HG03175 (cell line): Measurements from ENCODE around the gene CADM3.

ENCODE experiments used
- ATAC-seq: cut with Tn5 transposase; IDR thresholded peaks from one replicate; pipeline ENCODE4 v1.9.1; 2021; ENCODE audit warnings: mild to moderate bottlenecking, moderate library complexity; ENCODE audit not compliant: unreplicated experiment

CADM3 gene, protein sequence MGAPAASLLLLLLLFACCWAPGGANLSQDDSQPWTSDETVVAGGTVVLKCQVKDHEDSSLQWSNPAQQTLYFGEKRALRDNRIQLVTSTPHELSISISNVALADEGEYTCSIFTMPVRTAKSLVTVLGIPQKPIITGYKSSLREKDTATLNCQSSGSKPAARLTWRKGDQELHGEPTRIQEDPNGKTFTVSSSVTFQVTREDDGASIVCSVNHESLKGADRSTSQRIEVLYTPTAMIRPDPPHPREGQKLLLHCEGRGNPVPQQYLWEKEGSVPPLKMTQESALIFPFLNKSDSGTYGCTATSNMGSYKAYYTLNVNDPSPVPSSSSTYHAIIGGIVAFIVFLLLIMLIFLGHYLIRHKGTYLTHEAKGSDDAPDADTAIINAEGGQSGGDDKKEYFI

DNA sequence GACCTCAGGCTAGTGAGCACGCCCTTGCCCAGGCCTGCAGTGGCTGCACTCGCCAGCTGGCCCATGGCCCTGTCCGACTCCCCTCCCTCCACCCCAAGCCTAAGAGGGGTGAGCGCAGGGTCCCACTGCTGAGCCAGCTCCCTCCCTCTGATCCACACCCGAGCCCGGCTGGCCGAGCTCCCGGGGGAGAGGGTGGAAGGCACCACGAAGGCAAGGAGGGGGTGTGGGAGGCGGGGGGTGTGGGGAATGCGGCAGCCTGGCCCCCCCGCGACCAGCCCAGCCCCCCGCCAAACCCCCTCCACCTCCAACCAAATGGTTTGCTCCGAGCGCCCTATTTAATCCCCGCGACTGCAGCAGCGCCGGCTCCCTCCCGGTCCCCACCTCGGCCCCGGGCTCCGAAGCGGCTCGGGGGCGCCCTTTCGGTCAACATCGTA lies at the start of gene CADM3:
TSS of gene CADM3 (plus strand) at position 362 of the 434 bp plus-strand sequence. CDS start 151 bp downstream, outside the sequence.
- no peak for ATAC-seq

DNA sequence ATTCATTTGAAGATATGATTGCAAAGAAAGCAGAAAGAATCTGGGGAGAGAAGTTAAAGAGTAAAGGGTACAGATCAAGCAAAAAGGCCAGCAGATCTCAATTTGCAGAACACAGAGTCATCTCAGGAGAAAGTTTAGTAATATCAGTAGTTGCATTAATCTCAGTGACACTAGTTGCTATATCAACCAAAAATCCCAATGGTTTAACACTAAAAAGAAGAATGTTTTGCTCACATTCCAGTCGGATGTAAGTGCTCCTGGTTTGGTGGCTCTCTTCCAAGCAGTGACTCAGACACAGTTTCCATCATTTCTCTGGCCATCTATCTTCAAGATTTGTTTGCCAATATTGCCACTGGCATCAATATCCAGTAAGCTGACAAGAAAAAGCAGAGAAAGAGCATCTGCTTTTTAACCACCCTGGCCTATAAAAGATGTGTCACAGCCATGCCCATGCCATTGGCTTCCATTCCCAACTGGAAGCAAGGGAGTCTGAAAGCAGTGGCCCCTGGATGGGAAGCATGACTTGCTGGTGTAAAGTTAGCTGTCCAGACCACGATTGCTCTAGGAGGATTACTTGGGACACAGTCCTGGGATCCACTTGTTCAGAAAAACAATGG lies 49.3 kb upstream of the CADM3 start:
- ATAC-seq: peak; percentile 77

DNA sequence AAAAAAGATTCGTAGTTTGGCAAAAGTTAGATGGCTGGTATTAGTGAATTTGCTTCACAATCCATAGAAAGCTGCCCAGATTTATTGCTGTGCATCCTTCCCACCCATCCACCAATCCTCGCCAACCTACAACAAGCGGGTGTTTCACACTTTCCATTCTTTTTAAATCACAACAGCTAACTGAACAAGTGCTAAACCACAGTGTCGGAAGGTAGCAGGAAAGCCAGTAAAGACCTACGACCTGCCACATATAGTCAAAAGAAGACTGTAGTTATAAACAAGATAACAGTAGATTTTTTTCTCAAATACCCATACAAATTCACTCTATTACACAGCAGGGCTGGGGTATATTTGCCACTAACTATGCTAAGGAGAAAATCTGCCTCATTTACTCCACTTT lies 47.8 kb upstream of the CADM3 start:
- ATAC-seq: no peak

DNA sequence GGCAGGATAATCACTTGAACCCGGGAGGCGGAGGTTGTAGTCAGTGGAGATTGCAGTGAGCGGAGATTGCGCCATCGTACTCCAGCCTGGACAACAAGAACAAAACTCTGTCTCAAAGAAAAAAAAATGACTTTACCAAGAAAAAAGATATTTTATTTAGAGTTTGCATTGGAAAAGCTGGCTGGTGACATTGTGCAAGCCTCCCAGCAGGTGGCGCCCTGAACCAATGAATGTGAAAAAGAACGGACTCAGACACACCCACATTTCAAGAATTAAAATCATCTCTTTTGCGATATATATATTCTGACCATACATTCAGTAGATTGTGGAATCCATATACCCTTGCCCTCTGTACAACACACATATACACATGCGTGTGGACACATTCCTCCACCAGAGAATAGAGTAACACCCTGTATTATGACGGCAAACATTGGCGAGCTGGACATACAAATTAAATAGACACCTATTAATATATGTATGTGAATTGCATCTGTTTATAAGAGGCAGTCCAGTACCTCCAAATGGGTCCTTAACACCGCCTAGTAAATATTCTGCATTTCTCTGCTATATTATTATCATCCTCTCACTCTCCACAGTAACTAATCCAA lies 39.0 kb upstream of the CADM3 start:
- no peak for ATAC-seq

DNA sequence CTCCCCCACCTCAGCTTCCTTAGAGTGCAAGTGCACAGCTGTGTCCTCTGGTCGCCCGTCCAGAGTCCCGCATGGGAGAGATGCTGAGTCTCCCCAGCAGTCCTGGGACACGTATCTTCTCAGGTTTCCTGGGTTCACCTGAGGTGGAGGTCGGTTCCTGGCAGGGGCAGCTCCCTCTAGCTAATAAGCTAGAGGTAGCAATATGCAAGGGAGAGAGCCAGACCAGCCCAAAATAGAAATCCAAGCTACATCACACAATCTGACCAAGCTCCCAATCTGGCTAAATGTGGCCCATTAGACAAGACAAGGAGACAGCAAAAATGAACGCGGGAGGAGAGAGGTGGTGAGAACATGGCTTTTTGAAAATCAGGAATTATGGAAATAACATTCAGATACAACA lies 30.9 kb upstream of the CADM3 start:
- ATAC-seq: no peak

DNA sequence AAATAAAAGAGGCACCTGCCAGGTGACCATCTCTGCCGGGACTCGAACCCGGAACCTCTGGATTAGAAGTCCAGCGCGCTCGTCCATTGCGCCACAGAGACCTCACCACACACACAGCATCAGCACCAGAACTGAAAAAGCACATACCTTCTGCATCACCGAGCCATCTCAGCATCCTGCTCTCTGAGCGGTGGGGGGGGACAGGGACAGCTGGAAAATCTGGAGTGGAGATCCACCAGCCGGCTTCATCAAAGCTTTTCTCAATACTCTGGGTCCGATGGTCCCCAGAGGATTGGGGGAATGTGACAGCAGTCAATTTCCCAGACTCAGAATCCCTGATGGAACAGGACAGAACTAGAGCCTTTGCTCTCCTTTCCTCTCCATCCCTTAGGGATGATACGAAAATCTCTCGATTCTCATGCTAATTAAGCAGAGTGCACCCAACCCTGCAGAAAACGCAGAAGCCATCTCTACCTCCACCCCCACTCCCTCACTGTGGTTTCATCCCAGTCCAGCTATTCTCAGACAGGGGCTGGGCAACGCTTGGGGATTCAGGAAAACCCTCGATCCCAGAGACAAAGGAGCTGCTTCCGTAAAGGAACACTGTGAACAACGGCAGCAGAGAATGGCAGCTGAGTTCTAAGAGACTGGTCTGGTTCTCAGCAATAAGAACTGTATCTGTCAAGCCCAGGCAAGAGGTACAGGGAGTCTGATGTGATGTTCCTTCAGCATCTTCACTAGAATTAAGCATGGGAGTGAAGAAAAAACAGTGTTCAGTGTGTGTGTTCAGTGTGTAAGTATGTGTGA lies 29.6 kb upstream of the CADM3 start:
- ATAC-seq: no peak

DNA sequence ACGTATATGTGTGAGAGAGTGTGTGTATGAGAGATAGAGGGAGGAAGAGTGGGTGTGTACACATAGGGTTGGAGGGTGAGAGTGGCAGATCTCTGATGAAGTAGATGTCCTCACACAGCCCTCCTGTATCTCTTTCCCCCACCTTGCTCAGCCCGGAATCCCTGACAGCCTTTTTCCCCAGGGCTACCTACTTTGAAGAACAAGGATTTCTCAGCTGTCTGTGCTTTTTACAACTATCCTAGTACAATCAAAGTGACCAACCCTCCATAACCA lies 29.1 kb upstream of the CADM3 start:
- ATAC-seq: no peak

DNA sequence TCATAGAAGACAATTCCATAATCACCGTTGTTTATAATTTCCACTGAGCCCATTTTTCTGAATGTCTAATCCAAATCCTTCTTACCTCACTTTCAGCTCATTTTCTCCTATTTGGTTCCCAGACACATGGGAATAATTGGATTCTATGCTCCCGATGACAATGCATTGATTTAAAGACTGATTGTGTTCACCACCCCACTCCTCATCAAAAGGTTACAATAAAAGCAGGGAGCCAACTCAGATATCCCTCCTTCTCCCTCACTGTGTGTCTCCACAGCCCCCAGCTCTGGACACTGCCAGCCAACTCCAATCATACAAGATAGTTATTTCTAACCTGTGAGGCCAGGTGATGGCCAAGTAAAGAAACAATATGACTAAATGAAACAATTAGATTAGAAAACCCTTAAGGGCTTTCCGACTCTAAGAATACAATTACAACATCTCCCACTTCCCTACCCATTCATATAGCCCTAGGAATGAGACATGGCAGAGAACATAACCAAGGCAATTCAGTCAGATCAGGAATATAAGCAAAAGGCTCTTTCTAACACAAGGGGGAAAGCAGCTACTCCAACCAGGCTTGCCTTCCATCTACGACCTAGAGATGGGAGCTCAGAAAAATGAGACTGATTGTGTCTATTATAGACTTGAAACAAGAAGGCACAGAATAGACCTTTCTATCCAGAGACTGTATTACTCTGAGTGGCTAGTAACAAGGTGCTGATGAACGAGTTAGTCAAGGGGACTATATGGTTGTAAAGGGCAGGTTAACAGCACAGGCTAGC lies 28.5 kb upstream of the CADM3 start:
- ATAC-seq: no peak

DNA sequence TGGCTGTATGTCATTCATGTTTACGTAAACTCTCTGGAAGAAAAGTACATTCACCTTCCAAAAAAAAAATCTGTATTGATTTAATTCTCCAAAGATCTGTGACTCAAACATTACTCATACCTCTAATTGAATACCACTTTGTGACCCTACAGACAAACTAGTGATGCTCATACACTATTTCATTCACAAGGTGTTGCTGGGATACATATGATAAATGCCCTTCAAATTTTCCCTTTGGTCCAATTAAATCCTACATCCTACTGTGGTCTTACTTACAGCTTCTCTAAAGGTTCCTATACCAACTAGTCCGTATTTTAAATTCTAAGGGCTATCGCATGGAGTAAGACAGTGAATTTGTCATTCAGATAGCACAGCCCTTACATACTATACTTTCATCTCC lies 26.8 kb upstream of the CADM3 start:
- ATAC-seq: no peak

DNA sequence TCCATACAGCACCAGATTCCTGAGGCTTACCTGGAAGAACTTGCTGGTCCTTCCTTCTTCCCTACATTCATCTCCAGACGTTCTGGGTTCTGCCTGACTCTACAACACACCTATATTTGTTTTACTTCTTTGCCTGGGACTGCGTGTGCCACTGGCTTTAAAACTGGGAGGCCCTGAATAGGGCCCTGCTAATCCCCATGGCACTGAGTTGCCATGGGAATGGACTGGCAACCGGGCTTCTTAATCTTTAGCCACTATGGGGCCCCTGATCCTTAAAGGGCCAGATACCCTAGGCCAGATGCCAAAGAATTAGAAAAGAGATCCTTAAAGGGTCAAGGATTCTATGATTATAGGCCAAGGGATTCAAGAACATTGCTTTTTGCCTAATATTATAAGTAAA lies 24.4 kb upstream of the CADM3 start:
- no peak for ATAC-seq

DNA sequence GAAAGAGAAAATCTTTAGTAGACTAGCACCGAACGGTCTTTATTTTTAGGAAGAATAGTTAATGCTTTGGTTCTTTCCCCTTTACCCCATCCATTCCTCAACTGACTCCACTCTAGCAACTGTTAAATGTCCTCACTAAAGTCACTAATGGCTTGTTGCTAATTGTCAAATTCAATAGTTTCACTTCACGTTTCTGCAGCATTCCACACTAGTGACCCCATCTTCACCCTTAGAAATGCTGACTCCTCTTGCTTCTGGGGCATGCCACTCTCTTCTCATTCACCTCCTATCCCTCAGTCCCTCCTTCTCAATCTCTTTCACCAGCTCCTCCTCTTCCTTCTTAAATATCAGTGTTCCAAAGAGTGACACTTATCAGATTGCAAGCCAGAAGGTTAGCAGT lies 19.4 kb upstream of the CADM3 start:
- no peak for ATAC-seq

DNA sequence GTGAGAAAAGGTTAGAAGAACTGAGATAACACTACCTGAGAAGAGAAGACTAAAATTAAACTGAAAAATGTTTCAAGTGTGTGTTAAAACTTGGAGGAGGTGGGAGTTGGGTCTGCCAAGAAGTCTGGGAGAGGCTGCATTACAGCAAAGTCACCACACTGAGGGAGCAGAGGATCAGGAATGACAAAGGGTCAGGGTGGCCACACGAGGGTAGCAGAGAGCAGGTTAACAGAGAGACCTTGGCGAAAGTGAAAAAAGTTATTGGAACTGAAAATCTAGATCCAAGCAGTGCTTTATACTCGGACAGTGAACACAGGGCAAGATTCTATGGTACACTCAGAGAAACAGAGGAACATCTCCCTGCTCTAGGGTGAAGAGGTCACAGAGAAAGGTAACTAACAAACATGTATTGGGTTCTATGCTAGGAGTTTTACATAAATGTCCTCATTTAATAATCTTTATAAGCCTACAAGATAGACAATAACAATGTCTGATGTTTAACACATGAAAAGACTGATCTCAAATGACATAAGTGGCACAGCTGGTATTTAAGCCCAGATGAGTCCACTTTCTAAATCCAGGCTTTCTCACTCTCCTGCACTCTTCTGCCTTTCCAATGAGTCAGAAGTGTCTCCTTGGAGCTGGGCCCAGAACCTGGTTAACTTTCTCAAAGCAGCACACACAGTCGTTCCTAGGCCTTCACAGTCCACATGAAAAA lies 10.3 kb upstream of the CADM3 start:
- peak; percentile 93 for ATAC-seq

DNA sequence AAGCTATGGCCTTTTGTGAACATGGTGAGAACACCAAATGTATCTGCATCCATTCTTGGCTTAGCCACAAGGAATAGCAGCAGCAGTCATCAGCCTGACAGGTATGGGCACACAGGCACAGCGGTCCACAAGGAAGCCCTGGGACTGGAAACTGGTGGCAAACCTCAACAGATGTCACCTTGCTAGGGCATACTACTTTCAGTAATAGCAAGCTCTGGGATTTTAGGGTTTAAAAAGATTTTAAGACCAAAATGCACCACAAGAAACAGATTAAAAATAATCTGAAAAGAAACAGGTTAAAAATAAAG lies 9.7 kb upstream of the CADM3 start:
- ATAC-seq: no peak

DNA sequence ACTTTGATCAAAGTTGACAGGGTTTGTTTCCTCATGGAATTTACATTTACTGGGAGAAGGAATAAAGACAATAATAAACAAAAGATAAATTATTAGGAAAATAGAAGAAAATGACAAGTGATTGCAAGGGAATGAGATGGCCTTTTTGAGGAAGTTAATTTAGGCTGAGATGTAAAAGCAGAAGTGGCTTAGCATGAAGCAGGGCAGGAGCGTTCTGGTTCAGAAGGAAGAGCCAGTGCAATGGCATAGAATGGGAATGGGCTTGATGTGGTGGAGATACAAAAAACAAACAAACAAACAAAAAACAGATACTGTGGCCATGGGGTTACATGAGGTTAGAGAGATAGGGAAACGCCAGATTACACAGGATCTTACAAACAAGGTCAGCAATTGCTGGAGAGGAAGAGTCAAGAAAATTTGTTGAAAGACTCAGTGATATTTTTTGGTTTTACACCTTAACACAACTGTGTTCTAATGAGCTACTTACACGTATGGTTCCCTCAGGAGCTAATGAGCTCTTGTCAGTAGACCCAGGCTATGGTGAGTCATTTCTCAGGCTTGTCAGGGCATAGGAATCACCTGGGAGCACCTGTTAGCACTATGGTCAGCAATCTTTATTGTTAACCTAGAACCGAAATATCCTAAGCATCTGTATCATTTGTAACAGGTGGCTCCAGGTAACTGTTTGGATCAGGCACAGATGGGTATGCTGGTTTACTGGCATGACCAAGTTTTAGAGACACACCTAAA lies 8.7 kb upstream of the CADM3 start:
- ATAC-seq: no peak

DNA sequence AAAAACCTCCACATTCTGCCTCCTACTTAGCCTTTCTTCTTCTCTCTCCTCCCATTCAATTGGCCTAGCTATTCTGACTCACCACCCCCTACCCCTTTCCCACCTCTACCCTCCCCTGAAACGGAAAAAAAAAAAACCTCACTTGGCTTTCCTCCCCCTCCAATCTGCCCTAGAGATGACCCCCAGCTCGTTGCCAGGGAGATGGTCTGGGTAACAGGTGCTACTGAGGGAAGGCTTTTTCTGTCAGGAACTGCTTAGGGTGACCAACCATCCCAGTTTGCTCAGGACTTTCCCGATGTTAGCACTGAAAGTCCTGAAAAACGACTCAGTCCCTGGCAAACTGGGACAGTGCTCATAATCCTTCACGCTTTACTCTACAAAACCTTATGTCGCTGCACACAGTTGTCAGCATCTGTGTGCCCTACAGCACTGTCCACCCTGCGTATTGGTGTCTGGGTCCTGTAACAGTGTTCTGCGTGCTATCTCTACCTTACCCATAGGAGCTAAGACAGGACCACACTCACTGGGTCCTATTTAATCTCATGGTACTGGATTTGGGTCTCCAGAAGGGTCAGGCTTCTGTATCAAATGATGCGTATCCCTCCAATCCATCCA lies 7.7 kb upstream of the CADM3 start:
- ATAC-seq: no peak

DNA sequence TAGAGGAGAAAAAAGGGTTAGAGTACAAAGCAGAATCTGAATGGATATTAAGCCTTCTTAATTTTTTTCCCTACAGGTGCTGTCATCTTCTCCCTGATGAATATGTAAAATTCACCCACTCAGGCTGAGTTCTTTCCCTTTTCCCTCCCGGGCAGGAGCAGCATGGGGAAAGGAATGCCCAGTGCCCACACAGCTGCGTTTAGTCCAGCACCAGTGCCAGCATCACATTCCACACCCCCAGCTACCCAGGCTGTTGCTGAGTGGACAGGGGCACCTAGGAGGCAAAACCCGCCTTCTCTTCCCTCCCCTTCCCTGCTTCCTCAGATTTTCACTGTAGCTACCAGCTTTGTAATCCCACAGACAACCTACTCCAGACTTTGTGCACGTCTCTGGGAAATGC lies 3.4 kb upstream of the CADM3 start:
- no peak for ATAC-seq

DNA sequence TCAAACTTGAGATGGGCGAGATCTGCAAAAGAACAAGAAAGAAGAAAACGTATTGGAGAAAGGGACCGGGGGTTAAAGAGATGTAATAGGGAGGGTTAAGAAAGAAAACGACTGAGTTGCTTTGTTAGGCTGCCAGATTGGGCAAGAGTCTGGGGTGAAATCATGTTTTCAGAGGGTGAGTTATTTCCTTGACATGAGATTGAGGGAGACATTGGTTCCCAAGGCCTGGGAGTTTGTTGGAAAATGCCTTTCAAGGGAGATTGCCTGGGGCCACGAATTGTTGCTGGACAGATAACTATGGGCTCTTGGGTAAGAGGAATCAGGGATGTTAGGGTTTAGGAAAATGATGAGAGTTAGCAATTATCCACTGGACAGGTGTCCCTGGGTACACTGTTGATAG lies 776 bp upstream of the CADM3 start:
- no peak for ATAC-seq

DNA sequence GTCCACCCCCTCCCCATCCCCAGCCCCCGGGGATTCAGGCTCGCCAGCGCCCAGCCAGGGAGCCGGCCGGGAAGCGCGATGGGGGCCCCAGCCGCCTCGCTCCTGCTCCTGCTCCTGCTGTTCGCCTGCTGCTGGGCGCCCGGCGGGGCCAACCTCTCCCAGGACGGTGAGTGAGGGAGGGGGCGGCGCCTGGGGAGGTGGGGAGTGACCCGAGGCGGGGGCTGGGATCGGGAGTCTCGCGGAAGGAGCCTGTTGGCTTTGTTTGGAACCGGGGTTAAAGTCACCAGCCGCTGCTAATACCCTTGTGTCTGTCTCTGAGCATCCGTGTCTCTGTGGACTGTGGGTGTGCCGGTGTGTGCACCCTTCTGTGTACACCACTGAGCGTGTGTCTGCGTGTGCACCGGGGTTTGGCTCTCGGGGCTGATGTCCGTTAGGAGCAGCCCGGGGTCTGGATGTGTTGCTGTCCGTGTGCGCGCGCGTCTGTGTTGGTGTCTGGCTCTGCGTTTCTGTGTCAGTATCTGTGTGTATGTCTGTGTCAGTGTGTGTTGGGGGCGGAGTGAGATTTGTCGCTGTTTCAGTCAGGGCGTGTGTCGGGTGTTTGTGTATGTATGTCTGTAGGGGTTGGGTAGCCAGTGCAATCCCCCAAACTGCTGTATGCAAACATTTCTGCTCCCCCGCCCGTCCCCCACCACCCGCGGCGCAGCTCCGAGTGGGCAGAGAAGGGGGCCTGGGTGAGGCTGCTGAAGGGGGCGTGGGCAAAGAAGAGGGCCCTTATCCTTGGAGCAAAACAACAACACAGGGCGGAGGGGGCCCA lies 480 bp downstream of the CADM3 start:
- ATAC-seq: no peak
